Psoas muscle (tissue), 8 donors: ENCODE results near the gene THBD. TPM values are rescaled to one million over a fixed set of nuclear protein-coding genes. Genes with fewer than 3 reads are reported as not detected.

Source experiments
- ATAC-seq, 4 donors: fragments of 200-7000 bp; cut with Tn5 transposase; one replicate each; pipeline ENCODE4 v1.9.1; 2020; ENCODE audit warnings: moderate library complexity in 3 of 4, mild to moderate bottlenecking in 2 of 4
- DNase-seq, 2 donors: peaks; one replicate each; pipeline ENCODE4 v3.0.0-alpha.2; 2020
- H3K27ac ChIP-seq: fragments of 200-600 bp; one replicate; pipeline ENCODE4 v1.8.0; 2022
- H3K27me3 ChIP-seq, 3 donors: fragments of 200-600 bp in 1 of 3; one replicate each; pipeline versions ENCODE4 v1.6.1 to v1.8.0; 2013 to 2022; ENCODE audit warnings: low read length in 2 of 3, mild to moderate bottlenecking in 2 of 3, moderate library complexity in 1 of 3; ENCODE audit not compliant: insufficient read depth in 3 of 3
- H3K36me3 ChIP-seq, 2 donors: fragments of 200-600 bp in 1 of 2; one replicate each; pipeline versions ENCODE4 v1.6.1 to v1.8.0; 2013 to 2022; ENCODE audit warnings: low read depth in 1 of 2, mild to moderate bottlenecking in 1 of 2, moderate library complexity in 1 of 2; ENCODE audit not compliant: insufficient read depth in 1 of 2
- H3K4me1 ChIP-seq: fragments of 200-600 bp; one replicate; pipeline ENCODE4 v1.8.0; 2022
- H3K4me3 ChIP-seq: fragments of 200-600 bp; one replicate; pipeline ENCODE4 v1.8.0; 2022; ENCODE audit warnings: mild to moderate bottlenecking
- H3K9me3 ChIP-seq: fragments of 200-600 bp; one replicate; pipeline ENCODE4 v1.8.0; 2022
- WGBS, 3 donors: extraction: QIAGEN DNeasy Blood & Tissue Kit; methylation state at CpG; one replicate each; pipeline versions ENCODE4 v1.1.6 to v1.1.7; 2013; 5-methylcytosine and 5-hydroxymethylcytosine counted together
- intact Hi-C, 2 donors: fragments of 100-400 bp; cut with DNase I; formaldehyde crosslinking; loops; one replicate each; pipeline versions ENCODE4 v1.11.0 to v1.14.2; 2022
- polyA plus RNA-seq, 3 donors: library from polyadenylated mRNA; stranded (reverse); fragments of 200-250 nt; gene quantifications; one replicate each; pipeline ENCODE4 v1.2.3, GENCODE V29; 2013
- total RNA-seq, 4 donors: library from RNA; stranded (reverse); fragmentation: NEBNext Ultra II Directional in 2 of 4; extraction: Animal tissue kit (Norgen Biotek cat#: 25700) in 2 of 4; gene quantifications; one replicate each; pipeline versions ENCODE4 v1.2.1 to v1.2.4, GENCODE V29; 2021 to 2023
- TF ChIP-seq, protein P1 (sequence below): fragments of 200-600 bp; IDR thresholded peaks from one replicate; pipeline ENCODE4 v1.8.0; 2022; ENCODE audit warnings: antibody characterized with exemption
- donor health status: healthy with polysubstance abuse.
- donor health status: DM: no; HTN: no; CAD: no; lungs with moderate emphysema.
- donor health status: Bipolar disorder and iron deficiency.
- donor health status: healthy.
- donor health status: DM: yes; HTN: yes; CAD: no.
- donor health status: DM: no; HTN: no; CAD: no.
- donor health status: DM: no; HTN: no; CAD: no.
- donor health status: DM: yes; HTN: yes; CAD: no.

THBD gene
- total and polyA plus RNA-seq, 7 donors: 6.5 to 604 (median 50.0) TPM

DNA sequence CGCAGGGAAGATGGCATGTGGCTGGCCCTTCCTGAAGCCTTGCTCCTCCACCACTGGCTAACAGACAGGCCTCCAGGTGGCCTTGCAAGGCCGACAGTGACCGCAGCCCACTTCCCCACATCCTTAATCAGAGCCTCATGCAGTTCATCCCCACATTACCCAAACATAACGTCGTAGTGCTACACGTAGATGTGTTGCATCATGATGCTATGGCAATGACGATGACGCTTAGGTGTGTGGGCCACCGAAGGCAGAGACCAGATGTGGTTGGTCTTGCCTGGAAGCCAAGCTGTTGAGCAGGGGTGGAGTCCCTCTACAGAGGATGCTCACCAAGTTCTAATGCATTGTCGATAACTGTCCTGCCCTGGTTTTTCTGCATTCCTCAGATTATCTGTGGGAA lies 31.0 kb upstream of the THBD start:
- no peak overlapping the region for H3K27ac ChIP-seq
- H3K4me1 ChIP-seq: no peaks in the 10 kb centered on the region
- intact Hi-C loops: no loop called here

DNA sequence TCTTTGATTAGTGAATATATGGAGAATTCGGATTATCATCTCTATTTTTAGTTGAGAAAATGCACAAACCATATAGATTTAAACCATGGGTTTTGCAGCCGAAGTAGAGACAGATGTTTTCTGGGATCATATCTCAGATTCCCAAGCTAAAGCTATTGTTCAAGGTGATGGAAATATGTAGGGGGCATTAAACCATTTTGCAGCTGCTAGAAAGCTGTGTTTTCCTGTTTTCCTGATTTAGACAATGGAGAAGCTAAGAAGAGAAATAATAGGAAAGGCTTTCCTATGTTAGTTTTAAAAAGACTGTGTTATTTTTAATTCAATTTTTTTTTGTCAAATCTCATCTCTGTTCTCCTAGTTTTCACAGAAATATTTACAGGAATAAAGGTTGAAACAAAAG lies 30.5 kb upstream of the THBD start:
- ATAC-seq: no peak
- TF ChIP-seq, protein P1, sequence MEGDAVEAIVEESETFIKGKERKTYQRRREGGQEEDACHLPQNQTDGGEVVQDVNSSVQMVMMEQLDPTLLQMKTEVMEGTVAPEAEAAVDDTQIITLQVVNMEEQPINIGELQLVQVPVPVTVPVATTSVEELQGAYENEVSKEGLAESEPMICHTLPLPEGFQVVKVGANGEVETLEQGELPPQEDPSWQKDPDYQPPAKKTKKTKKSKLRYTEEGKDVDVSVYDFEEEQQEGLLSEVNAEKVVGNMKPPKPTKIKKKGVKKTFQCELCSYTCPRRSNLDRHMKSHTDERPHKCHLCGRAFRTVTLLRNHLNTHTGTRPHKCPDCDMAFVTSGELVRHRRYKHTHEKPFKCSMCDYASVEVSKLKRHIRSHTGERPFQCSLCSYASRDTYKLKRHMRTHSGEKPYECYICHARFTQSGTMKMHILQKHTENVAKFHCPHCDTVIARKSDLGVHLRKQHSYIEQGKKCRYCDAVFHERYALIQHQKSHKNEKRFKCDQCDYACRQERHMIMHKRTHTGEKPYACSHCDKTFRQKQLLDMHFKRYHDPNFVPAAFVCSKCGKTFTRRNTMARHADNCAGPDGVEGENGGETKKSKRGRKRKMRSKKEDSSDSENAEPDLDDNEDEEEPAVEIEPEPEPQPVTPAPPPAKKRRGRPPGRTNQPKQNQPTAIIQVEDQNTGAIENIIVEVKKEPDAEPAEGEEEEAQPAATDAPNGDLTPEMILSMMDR: no peak
- Histone ChIP-seq H3K27me3 (no peaks in the 10 kb centered on the region), H3K4me1 (no peaks in the 10 kb centered on the region), H3K9me3 (no peaks in the 10 kb centered on the region), H3K27ac (no peak overlapping the region), H3K4me3 (no peak overlapping the region), H3K36me3 (no peaks in the 10 kb centered on the region)
- intact Hi-C loops: no loop called here
- DNase-seq: no peak
- 80 to 86% (median 85%) methylated on average over 2 of the region's 2 CpGs for WGBS, 3 donors

More for the DNA sequence above, 31.0 kb upstream of the THBD start:
- TF ChIP-seq, protein P1: no peak
- 75 to 82% (median 76%) methylated on average over 10 of the region's 10 CpGs for WGBS, 3 donors
- no peaks in the 10 kb centered on the region for H3K36me3 ChIP-seq
- H3K27me3 ChIP-seq: no peaks in the 10 kb centered on the region
- ATAC-seq (no peak), DNase-seq (no peak)
- no peaks in the 10 kb centered on the region for H3K9me3 ChIP-seq
- peak overlapping the region; percentile 67 for H3K4me3 ChIP-seq

DNA sequence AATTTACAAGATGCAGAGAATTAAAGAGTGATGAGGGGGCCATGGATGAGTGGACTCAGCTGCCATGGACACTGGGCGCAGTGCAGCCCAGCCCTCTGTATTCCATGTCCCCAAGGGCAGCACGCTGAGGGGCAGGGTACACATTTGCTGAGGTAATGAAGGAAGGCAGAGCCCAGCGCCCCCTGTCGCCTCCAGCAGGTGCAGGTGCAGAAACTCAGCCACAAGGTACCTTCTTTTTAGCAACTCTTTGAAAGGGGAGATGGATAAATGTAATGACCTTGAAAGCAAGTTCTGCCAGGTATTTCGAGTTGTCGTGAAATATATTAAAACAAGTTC lies 29.5 kb upstream of the THBD start:
- H3K36me3 ChIP-seq: no peaks in the 10 kb centered on the region

DNA sequence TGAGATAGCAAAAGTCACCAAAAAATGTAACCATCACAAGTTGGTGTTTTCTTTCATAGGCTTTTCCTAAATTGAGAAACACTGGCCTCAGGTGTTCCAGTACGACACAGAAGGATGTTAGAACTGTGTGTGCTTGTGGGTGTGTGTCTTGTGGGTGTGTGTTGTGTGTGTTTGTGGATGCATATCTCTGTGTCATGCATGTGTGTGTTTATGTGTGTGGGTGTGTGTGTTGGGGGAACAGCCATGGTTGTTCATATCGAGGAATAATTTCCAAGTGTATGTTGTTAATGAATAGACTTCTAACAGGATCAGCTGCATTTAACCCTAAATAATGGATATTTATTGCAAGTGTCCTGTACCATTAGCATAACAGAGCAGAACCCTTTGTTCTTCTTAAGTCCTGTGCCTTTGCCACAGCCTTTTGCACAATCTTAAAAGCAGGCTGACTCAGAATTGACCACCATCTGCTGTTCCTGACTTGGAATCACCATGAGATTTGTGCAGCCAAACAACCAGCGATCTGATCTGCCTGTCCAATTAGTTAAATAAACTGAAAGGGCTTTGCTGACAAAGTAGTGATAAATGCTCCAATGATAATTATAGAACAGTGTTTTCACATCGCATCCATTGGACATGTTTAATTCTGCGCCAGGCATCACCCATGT lies 29.0 kb upstream of the THBD start:
- Histone ChIP-seq H3K27ac (no peak overlapping the region), H3K9me3 (no peaks in the 10 kb centered on the region), H3K36me3 (no peaks in the 10 kb centered on the region), H3K27me3 (no peaks in the 10 kb centered on the region), H3K4me3 (no peak overlapping the region), H3K4me1 (no peaks in the 10 kb centered on the region)
- ATAC-seq (peak in 2 of 4 donors; percentile 31 to 36), DNase-seq (no peak)
- WGBS, 3 donors: 50 to 58% (median 53%) methylated on average over 5 of the region's 5 CpGs
- intact Hi-C loops: no loop called here
- TF ChIP-seq, protein P1: no peak

More for the DNA sequence above, 29.5 kb upstream of the THBD start:
- DNase-seq (no peak), ATAC-seq (no peak)
- no peaks in the 10 kb centered on the region for H3K4me1 ChIP-seq
- H3K4me3 ChIP-seq: no peak overlapping the region
- no peak overlapping the region for H3K27ac ChIP-seq
- intact Hi-C loops: no loop called here
- WGBS, 3 donors: 70 to 78% (median 76%) methylated on average over 6 of the region's 6 CpGs
- H3K9me3 ChIP-seq: no peaks in the 10 kb centered on the region
- TF ChIP-seq, protein P1: no peak
- no peaks in the 10 kb centered on the region for H3K27me3 ChIP-seq

DNA sequence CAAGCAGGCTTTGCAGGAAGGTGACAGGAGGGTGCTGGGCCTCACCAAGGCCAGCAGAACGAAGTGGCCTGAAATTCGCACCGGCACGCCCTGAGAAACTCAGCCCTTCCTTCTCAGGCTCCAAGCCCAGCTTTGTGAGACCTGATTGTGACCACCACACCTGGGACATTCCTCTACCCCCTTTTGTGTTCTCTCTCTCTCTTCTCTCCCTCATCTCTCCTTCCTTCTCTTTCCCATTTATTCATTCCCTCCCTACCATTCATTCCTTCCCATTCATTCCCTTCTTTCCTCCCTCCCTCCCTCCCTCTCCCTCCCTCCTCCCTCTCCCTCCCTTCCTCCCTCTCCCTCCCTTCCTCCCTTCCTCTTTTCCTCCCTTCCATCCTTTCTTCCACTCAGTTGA lies 27.8 kb upstream of the THBD start:
- no peaks in the 10 kb centered on the region for H3K9me3 ChIP-seq
- H3K4me1 ChIP-seq: no peaks in the 10 kb centered on the region
- H3K27me3 ChIP-seq: no peaks in the 10 kb centered on the region
- no peak overlapping the region for H3K4me3 ChIP-seq
- TF ChIP-seq, protein P1: no peak
- H3K27ac ChIP-seq: no peak overlapping the region
- no peaks in the 10 kb centered on the region for H3K36me3 ChIP-seq
- ATAC-seq (no peak), DNase-seq (no peak)
- intact Hi-C loops: no loop called here
- WGBS, 3 donors: 72 to 94% (median 82%) methylated on average over 4 of the region's 4 CpGs
